Osteocyte (in vitro differentiated cells): Measurements from ENCODE around the gene ETV6. TPM values are rescaled to one million over a fixed set of nuclear protein-coding genes. Genes with fewer than 3 reads are reported as not detected.

Experiments
- DNase-seq: peaks from one replicate; pipeline ENCODE4 v3.0.0; 2021; ENCODE audit warnings: mixed read lengths; ENCODE audit not compliant: unreplicated experiment; ENCODE audit errors: extremely low spot score
- H3K27ac Mint-ChIP-seq: one replicate; pipeline ENCODE4 v1.8.0; 2021; ENCODE audit warnings: mild to moderate bottlenecking, mixed read lengths; ENCODE audit not compliant: unreplicated experiment
- H3K27me3 Mint-ChIP-seq: one replicate; pipeline ENCODE4 v1.8.0; 2021; ENCODE audit warnings: mixed read lengths; ENCODE audit not compliant: unreplicated experiment
- H3K36me3 Mint-ChIP-seq: one replicate; pipeline ENCODE4 v1.8.0; 2021; ENCODE audit warnings: mixed read lengths; ENCODE audit not compliant: unreplicated experiment
- H3K4me1 Mint-ChIP-seq: one replicate; pipeline ENCODE4 v1.8.0; 2021; ENCODE audit warnings: mixed read lengths; ENCODE audit not compliant: unreplicated experiment
- H3K4me3 Mint-ChIP-seq: one replicate; pipeline ENCODE4 v1.8.0; 2021; ENCODE audit warnings: mild to moderate bottlenecking, moderate library complexity, mixed read lengths; ENCODE audit not compliant: unreplicated experiment
- H3K9me3 Mint-ChIP-seq: one replicate; pipeline ENCODE4 v1.8.0; 2021; ENCODE audit warnings: mixed read lengths; ENCODE audit not compliant: unreplicated experiment
- CTCF ChIP-seq: fragments of 200-600 bp; sonication (generic); IDR thresholded peaks from 2 replicates; pipeline ENCODE4 v1.5.0; 2021; ENCODE audit warnings: antibody characterized with exemption, mild to moderate bottlenecking, moderate library complexity
- total RNA-seq: library from RNA; stranded (reverse); gene quantifications from 2 replicates; pipeline ENCODE4 v1.2.1, GENCODE V29; 2021

The ETV6 gene
- total RNA-seq, 1 donor from 2014 or later: 24.4 TPM

- TF ChIP-seq CTCF: no peak
- Mint-ChIP-seq H3K4me3 (no peak overlapping the region), H3K36me3 (no peaks in the 10 kb centered on the region), H3K4me1 (no peaks in the 10 kb centered on the region), H3K27ac (no peak overlapping the region), H3K27me3 (peaks cover 18% of the 10 kb centered on the region), H3K9me3 (peaks cover 6% of the 10 kb centered on the region)
- DNase-seq: no peak
Observed at GRCh38 chr12:11916113-11916512, 266.6 kb downstream of the ETV6 start.

GRCh38 chr12:11916771-11917170 lies 267.3 kb downstream of the ETV6 start:
- no peaks in the 10 kb centered on the region for H3K4me1 Mint-ChIP-seq
- no peaks in the 10 kb centered on the region for H3K36me3 Mint-ChIP-seq
- peaks cover 5% of the 10 kb centered on the region for H3K9me3 Mint-ChIP-seq
- no peak overlapping the region for H3K27ac Mint-ChIP-seq
- H3K27me3 Mint-ChIP-seq: peaks cover 18% of the 10 kb centered on the region
- no peak for TF ChIP-seq CTCF
- H3K4me3 Mint-ChIP-seq: no peak overlapping the region
- DNase-seq: no peak

- H3K27me3 Mint-ChIP-seq: peaks cover 19% of the 10 kb centered on the region
- H3K9me3 Mint-ChIP-seq: no peaks in the 10 kb centered on the region
- DNase-seq: no peak
- H3K4me3 Mint-ChIP-seq: no peak overlapping the region
- no peaks in the 10 kb centered on the region for H3K4me1 Mint-ChIP-seq
- TF ChIP-seq CTCF: no peak
- no peak overlapping the region for H3K27ac Mint-ChIP-seq
- no peaks in the 10 kb centered on the region for H3K36me3 Mint-ChIP-seq
Observed at GRCh38 chr12:11917501-11917900, 268.0 kb downstream of the ETV6 start.

GRCh38 chr12:11920231-11920630 lies 270.8 kb downstream of the ETV6 start:
- no peak for DNase-seq
- Mint-ChIP-seq H3K4me3 (no peak overlapping the region), H3K27ac (no peak overlapping the region), H3K9me3 (no peaks in the 10 kb centered on the region), H3K36me3 (no peaks in the 10 kb centered on the region), H3K4me1 (no peaks in the 10 kb centered on the region), H3K27me3 (peaks cover 21% of the 10 kb centered on the region)
- no peak for TF ChIP-seq CTCF

GRCh38 chr12:11922361-11922760 lies 272.9 kb downstream of the ETV6 start:
- Mint-ChIP-seq H3K9me3 (no peaks in the 10 kb centered on the region), H3K27ac (no peak overlapping the region), H3K36me3 (no peaks in the 10 kb centered on the region), H3K27me3 (peaks cover 21% of the 10 kb centered on the region), H3K4me3 (no peak overlapping the region), H3K4me1 (peaks cover 2% of the 10 kb centered on the region)
- DNase-seq: no peak
- TF ChIP-seq CTCF: no peak
